Liver (tissue), 9 donors: Measurements from ENCODE around the gene CDCP2. TPM values are rescaled to one million over a fixed set of nuclear protein-coding genes. Genes with fewer than 3 reads are reported as not detected.

Experiments used
- DNase-seq: peaks from one replicate; pipeline ENCODE4 v3.0.0-alpha.2; 2017; ENCODE audit warnings: low spot score
- H3K27ac ChIP-seq, 2 donors: one replicate each; pipeline ENCODE4 v1.7.0; 2013; ENCODE audit warnings: inconsistent platforms in 2 of 2, low read length in 2 of 2, control low read depth in 1 of 2, low read depth in 1 of 2, mild to moderate bottlenecking in 1 of 2
- H3K27me3 ChIP-seq, 4 donors: one replicate each; pipeline versions ENCODE4 v1.6.1 to v1.7.0; 2013; ENCODE audit warnings: low read length in 3 of 4, inconsistent platforms in 1 of 4, mild to moderate bottlenecking in 1 of 4, moderate library complexity in 1 of 4; ENCODE audit not compliant: control insufficient read depth in 4 of 4, insufficient read depth in 4 of 4
- H3K36me3 ChIP-seq, 4 donors: one replicate each; pipeline versions ENCODE4 v1.6.1 to v1.7.0; 2013; ENCODE audit warnings: low read length in 3 of 4, mild to moderate bottlenecking in 3 of 4, low read depth in 1 of 4, moderate library complexity in 1 of 4; ENCODE audit not compliant: control insufficient read depth in 4 of 4, insufficient read depth in 3 of 4
- H3K4me1 ChIP-seq, 4 donors: one replicate each; pipeline versions ENCODE4 v1.6.1 to v1.7.0; 2013; ENCODE audit warnings: low read length in 3 of 4, mild to moderate bottlenecking in 3 of 4, moderate library complexity in 1 of 4; ENCODE audit not compliant: control insufficient read depth in 4 of 4, insufficient read depth in 4 of 4
- H3K4me3 ChIP-seq, 3 donors: one replicate each; pipeline versions ENCODE4 v1.6.1 to v1.7.0; 2013; ENCODE audit warnings: low read length in 3 of 3, control low read depth in 1 of 3, low read depth in 1 of 3, mild to moderate bottlenecking in 1 of 3
- H3K9ac ChIP-seq, 2 donors: one replicate each; pipeline ENCODE4 v1.7.0; 2013; ENCODE audit warnings: low read length in 2 of 2, mild to moderate bottlenecking in 2 of 2, moderate library complexity in 2 of 2, control low read depth in 1 of 2, low read depth in 1 of 2
- H3K9me3 ChIP-seq, 4 donors: one replicate each; pipeline versions ENCODE4 v1.6.1 to v1.7.0; 2013; ENCODE audit warnings: low read length in 3 of 4; ENCODE audit not compliant: control insufficient read depth in 4 of 4
- ATF3 ChIP-seq: IDR thresholded peaks from 2 replicates; pipeline ENCODE4 v1.6.1; 2016; ENCODE audit warnings: antibody characterized with exemption
- EGR1 ChIP-seq, 2 donors: IDR thresholded peaks; 2 replicates each; pipeline ENCODE4 v1.6.1; 2016 to 2018; ENCODE audit warnings: antibody characterized with exemption in 2 of 2, low read depth in 2 of 2
- FOXA1 ChIP-seq: IDR thresholded peaks from 2 replicates; pipeline ENCODE4 v1.6.1; 2016; ENCODE audit warnings: antibody characterized with exemption
- FOXA2 ChIP-seq: IDR thresholded peaks from 2 replicates; pipeline ENCODE4 v1.6.1; 2016; ENCODE audit warnings: antibody characterized with exemption
- GABPA ChIP-seq, 2 donors: IDR thresholded peaks in 1 of 2; conservative IDR thresholded peaks in 1 of 2; 2 replicates each; pipeline ENCODE4 v1.6.1; 2016; ENCODE audit warnings: antibody characterized with exemption in 2 of 2, mild to moderate bottlenecking in 1 of 2, moderate library complexity in 1 of 2
- HNF4A ChIP-seq, 2 donors: conservative IDR thresholded peaks; 2 replicates each; pipeline ENCODE4 v1.6.1; 2016; ENCODE audit warnings: antibody characterized with exemption in 2 of 2, mild to moderate bottlenecking in 2 of 2
- HNF4G ChIP-seq: IDR thresholded peaks from 2 replicates; pipeline ENCODE4 v1.6.1; 2016; ENCODE audit warnings: antibody characterized with exemption
- MAX ChIP-seq: IDR thresholded peaks from 2 replicates; pipeline ENCODE4 v1.6.1; 2016; ENCODE audit warnings: antibody characterized with exemption
- RAD21 ChIP-seq, 2 donors: IDR thresholded peaks; 2 replicates each; pipeline ENCODE4 v1.6.1; 2016; ENCODE audit warnings: antibody characterized with exemption in 2 of 2, mild to moderate bottlenecking in 2 of 2
- REST ChIP-seq: IDR thresholded peaks from 2 replicates; pipeline ENCODE4 v1.6.1; 2016; ENCODE audit warnings: antibody characterized with exemption, mild to moderate bottlenecking
- SP1 ChIP-seq: IDR thresholded peaks from 2 replicates; pipeline ENCODE4 v1.6.1; 2018; ENCODE audit warnings: antibody characterized with exemption, mild to moderate bottlenecking
- TAF1 ChIP-seq: conservative IDR thresholded peaks from 2 replicates; pipeline ENCODE4 v1.6.1; 2016; ENCODE audit warnings: antibody characterized with exemption, mild to moderate bottlenecking
- YY1 ChIP-seq: IDR thresholded peaks from 2 replicates; pipeline ENCODE4 v1.6.1; 2016; ENCODE audit warnings: antibody characterized with exemption, mild to moderate bottlenecking
- ZBTB33 ChIP-seq: IDR thresholded peaks from 2 replicates; pipeline ENCODE4 v1.6.1; 2016; ENCODE audit warnings: antibody characterized with exemption
- WGBS: extraction: QIAGEN DNeasy Blood & Tissue Kit; methylation state at CpG from one replicate; pipeline ENCODE4 v1.1.7; 2013; 5-methylcytosine and 5-hydroxymethylcytosine counted together
- polyA plus RNA-seq, 2 donors: library from polyadenylated mRNA; stranded (reverse) in 1 of 2; unstranded in 1 of 2; fragments of 200-250 nt in 1 of 2; fragments of >200 nt in 1 of 2; fragmentation: Nextera tagmentation in 1 of 2; extraction: Ambion mirVana in 1 of 2; gene quantifications; one replicate each; pipeline versions ENCODE4 v1.2.1 to v1.2.3, GENCODE V29; 2013 to 2015
- total RNA-seq, 2 donors: library from RNA; depleted of rRNA; stranded (reverse); fragments of >200 nt; gene quantifications; one replicate each; pipeline ENCODE4 v1.2.3, GENCODE V29; 2014
- donor health status: healthy.
- donor health status: healthy.
- donor health status: healthy.
- donor health status: healthy.
- donor health status: healthy.

Gene CDCP2
- total and polyA plus RNA-seq, 4 donors: under 0.01 TPM; not detected in 3

- 40% methylated on average over 1 of the region's 1 CpG for WGBS
- Histone ChIP-seq H3K9ac (no peak overlapping the region), H3K4me3 (no peak overlapping the region), H3K9me3 (no peaks in the 10 kb centered on the region), H3K4me1 (no peaks in the 10 kb centered on the region), H3K27me3 (no peaks in the 10 kb centered on the region), H3K27ac (no peak overlapping the region), H3K36me3 (peaks cover 5 to 44% (median 13%) of the 10 kb centered on the region in 4 donors)
- TF ChIP-seq HNF4G: no peak
- no peak for TF ChIP-seq RAD21 (IDR thresholded peaks at IDR 0.05)
- no peak for TF ChIP-seq FOXA1
- no peak for TF ChIP-seq ATF3
- TF ChIP-seq MAX: no peak
- TF ChIP-seq SP1: no peak
- TF ChIP-seq HNF4A (conservative IDR thresholded peaks at IDR 0.05): no peak
- no peak for TF ChIP-seq FOXA2
- no peak for DNase-seq
Observed at GRCh38 chr1:54191525-54191924, 38.7 kb upstream of the CDCP2 start.

- Histone ChIP-seq H3K4me1 (no peaks in the 10 kb centered on the region), H3K9me3 (no peaks in the 10 kb centered on the region), H3K36me3 (peaks cover 5 to 43% (median 15%) of the 10 kb centered on the region in 4 donors), H3K4me3 (no peak overlapping the region), H3K27ac (no peak overlapping the region), H3K9ac (no peak overlapping the region), H3K27me3 (no peaks in the 10 kb centered on the region)
- no peak for DNase-seq
- TF ChIP-seq EGR1 (IDR thresholded peaks at IDR 0.05; ENCODE audit: low read depth in 2 of 2): no peak
- WGBS: 94% methylated on average over 9 of the region's 9 CpGs
Observed at GRCh38 chr1:54190526-54190925, 37.7 kb upstream of the CDCP2 start.

- WGBS: 93% methylated on average over 1 of the region's 1 CpG
- no peak overlapping the region for H3K4me3 ChIP-seq
- H3K9ac ChIP-seq: no peak overlapping the region
- TF ChIP-seq FOXA1: no peak
- TF ChIP-seq SP1: no peak
- TF ChIP-seq YY1: no peak
- no peak for TF ChIP-seq GABPA (IDR thresholded peaks at IDR 0.05 in 1 of 2, conservative IDR thresholded peaks at IDR 0.05 in 1 of 2)
- no peak for TF ChIP-seq FOXA2
- no peak for TF ChIP-seq HNF4A (conservative IDR thresholded peaks at IDR 0.05)
- TF ChIP-seq ZBTB33: no peak
- TF ChIP-seq REST: no peak
- TF ChIP-seq TAF1: no peak
- TF ChIP-seq MAX: no peak
- peaks cover 1 to 31% (median 12%) of the 10 kb centered on the region in 4 donors for H3K36me3 ChIP-seq
- no peaks in the 10 kb centered on the region for H3K4me1 ChIP-seq
- no peak overlapping the region for H3K27ac ChIP-seq
- H3K27me3 ChIP-seq: no peaks in the 10 kb centered on the region
- no peak for DNase-seq
- no peaks in the 10 kb centered on the region for H3K9me3 ChIP-seq
Observed at GRCh38 chr1:54188291-54188690, 35.5 kb upstream of the CDCP2 start.
